Measurements from ENCODE around the gene C2CD2L.
"Not testable (repeated sequence)": the region's sequence is repeated elsewhere in the genome, so short reads cannot be mapped to it uniquely, and the experiment has no call there.

Gene C2CD2L

DNA sequence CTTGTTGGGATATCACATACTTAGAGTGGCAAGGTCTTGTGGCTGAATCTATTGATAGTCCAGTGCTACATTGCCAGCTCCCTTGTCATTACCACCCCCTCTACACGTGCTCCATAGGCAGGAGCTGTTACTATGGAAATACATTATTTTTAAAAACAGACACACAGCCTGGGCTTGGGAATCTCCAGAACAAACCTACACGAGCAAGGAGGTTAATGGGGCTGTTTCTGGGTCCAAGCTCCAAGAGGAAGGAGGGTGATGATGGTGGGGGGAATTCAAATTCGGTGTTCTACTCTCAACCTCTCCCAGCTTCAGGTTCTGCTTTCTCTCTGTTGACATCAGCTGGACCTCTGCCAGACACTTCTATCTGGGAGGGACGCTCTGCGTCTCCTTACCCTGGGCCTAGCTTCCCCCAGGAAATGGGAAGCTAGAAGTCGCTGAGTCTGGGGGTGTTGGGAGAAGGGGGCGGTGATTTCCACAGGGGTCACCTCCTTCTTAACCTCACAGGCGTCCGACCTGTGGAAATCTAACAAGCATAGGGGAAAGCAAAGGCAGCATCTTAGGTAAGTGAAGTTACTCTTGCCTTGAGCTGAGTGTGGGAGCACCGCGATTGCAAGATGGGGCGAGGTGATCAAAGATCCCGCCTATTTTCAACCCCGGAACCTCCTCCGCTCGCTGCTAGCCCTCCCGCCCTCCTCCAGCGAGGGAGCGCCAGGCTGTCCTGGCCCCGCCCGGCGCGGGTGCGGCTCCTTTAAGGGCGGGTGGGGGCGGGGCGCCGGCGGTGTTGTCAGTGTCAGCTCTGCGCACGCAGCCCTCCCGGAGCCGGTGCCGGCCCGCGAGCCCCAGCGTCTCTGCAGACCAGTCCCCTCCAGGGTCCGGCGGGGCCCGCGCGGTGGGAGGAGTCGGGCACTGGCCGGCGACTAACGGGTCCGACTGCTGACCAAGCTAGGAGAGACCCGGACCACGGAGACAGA lies at the start of gene C2CD2L:
Gene C2CD2L (plus strand): TSS at position 781 of the 974 bp plus-strand sequence. CDS start 398 bp downstream, outside the sequence.
- TF ChIP-seq POLR2A (IDR thresholded peaks at IDR 0.05; ENCODE audit: low read length) (peak; percentile 76), GATA1 (IDR thresholded peaks at IDR 0.05; ENCODE audit: low read depth, low read length) (no peak)
- DNase-seq = peak; percentile 97 to 98

DNA sequence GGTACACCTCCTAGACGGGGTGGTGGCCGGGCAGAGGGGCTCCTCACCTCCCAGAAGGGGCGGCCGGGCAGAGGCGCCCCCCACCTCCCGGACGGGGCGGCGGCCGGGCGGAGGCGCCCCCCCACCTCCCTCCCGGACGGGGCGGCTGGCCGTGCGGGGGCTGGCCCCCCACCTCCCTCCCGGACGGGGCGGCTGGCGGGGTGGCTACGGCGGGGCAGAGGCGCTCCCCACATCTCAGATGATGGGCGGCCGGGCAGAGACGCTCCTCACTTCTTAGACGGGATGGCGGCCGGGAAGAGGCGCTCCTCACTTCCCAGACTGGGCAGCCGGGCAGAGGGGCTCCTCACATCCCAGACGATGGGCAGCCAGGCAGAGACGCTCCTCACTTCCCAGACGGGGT lies 48.0 kb upstream of the C2CD2L start:
- not testable (repeated sequence) for DNase-seq

DNA sequence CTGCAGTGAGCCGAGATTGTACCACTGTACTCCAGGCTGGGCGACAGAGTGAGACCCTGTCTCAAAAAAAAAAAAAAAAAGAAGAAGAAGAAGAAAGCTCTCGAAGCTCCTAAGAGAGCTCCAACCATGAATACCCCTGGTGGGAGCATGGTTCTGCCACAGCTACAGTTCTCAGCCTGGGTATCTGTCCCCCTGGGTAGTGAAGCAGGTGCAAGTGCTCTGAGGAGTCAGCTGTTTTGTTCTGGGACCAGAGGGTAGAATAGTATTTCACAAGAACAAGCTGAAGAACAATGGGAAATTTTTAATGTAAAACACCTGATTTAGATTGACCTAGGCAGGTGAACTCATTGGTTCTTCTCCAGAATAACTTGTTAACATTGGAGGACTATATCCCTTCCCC lies 45.9 kb upstream of the C2CD2L start:
- DNase-seq = no peak
- no peak for TF ChIP-seq POLR2A (IDR thresholded peaks at IDR 0.05; ENCODE audit: low read length)
- TF ChIP-seq GATA1 (IDR thresholded peaks at IDR 0.05; ENCODE audit: low read depth, low read length) = no peak

DNA sequence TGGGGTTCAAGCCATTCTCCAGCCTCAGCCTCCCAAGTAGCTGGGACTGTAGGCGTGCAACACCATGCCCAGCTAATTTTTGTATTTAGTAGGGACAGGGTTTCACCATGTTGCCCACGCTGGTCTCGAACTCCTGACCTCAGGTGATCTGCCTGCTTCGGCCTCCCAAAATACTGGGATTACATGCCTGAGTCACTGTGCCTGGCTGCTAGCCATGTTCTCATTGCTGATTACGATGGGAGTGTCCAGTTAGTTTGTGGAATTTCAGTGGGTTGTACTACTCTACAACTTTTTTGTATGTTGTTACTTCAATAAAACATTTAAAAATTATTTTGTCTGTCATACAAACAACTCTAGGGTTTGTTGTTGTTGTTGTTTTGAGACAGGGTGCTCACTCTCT lies 44.4 kb upstream of the C2CD2L start:
- TF ChIP-seq GATA1 (IDR thresholded peaks at IDR 0.05; ENCODE audit: low read depth, low read length) = no peak
- TF ChIP-seq POLR2A (IDR thresholded peaks at IDR 0.05; ENCODE audit: low read length) = no peak
- peak; percentile 86 to 91 for DNase-seq

DNA sequence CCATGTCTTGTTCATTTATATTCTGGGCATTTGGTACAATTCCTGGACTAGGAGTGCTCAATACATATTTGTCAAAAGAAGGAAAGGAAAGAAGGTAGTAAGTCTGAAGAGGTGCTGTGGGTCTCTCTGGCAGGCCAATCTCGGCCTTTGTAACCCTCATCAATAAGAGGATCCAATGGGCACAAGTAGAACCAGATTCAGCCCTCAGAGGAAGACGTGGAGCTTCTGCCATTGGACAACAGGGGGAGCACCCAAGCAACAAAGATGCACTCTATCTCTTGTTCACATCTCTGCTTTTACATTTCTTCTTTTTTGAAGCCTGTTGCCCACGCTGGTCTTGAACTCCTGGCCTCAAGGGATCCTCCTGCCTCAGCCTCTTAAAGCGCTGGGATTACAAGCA lies 41.8 kb upstream of the C2CD2L start:
- peak; percentile 82 to 83 for DNase-seq
- TF ChIP-seq POLR2A (IDR thresholded peaks at IDR 0.05; ENCODE audit: low read length) = no peak
- no peak for TF ChIP-seq GATA1 (IDR thresholded peaks at IDR 0.05; ENCODE audit: low read depth, low read length)

DNA sequence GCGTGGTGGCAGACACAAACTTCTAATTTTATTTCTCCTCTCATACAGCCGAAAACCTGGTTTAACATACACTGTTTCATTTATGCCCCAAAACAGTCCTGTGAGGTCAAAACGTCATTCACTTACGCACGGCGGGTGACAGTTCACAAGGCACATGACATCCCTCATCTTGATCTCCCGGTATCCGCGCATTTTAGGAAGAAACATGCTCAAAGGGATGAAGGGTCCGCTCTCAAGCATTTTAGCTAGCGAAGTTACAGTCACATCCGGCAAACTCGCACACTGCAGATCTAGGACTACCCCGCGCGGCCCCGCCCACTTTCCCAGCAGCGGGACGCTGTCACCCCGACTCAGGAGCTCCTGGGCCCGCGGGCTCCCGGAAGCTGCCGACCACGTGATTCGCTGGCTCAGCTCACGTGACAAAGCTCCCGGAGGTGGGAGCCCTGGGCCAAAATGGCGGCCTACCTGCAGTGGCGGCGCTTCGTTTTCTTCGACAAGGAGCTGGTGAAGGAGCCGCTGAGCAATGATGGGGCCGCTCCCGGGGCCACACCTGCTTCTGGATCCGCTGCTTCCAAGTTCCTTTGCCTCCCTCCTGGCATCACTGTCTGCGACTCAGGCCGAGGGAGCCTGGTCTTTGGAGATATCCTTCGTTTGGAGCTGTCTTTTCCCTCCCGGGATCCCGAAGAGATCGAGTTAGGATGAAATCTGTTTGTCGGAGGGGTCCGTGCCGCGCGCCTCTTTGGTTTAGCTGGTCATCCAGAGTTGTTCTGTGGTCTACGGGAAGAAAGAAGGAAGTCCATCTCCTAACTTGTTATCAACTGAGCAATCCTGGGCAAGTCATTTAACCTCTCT lies 39.5 kb upstream of the C2CD2L start, which contains the start of gene VPS11:
Gene VPS11 (plus strand): TSS at position 448 of the 852 bp plus-strand sequence. CDS start 6 bp downstream, at position 454.
- TF ChIP-seq POLR2A (IDR thresholded peaks at IDR 0.05; ENCODE audit: low read length) (peak; percentile 78), GATA1 (IDR thresholded peaks at IDR 0.05; ENCODE audit: low read depth, low read length) (no peak)
- peak; percentile 98 for DNase-seq

DNA sequence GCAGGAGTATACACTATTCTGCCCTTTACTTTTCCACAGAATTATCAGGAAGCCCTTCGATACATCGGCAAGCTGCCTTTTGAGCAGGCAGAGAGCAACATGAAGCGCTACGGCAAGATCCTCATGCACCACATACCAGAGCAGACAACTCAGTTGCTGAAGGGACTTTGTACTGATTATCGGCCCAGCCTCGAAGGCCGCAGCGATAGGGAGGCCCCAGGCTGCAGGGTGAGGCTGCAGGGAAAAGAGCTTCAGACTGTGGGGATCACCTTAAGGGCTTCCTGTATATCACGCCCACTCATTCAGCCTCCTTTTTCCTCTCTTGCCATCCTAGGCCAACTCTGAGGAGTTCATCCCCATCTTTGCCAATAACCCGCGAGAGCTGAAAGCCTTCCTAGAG lies 29.3 kb upstream of the C2CD2L start:
- DNase-seq = no peak
- TF ChIP-seq GATA1 (IDR thresholded peaks at IDR 0.05; ENCODE audit: low read depth, low read length) = no peak
- no peak for TF ChIP-seq POLR2A (IDR thresholded peaks at IDR 0.05; ENCODE audit: low read length)

DNA sequence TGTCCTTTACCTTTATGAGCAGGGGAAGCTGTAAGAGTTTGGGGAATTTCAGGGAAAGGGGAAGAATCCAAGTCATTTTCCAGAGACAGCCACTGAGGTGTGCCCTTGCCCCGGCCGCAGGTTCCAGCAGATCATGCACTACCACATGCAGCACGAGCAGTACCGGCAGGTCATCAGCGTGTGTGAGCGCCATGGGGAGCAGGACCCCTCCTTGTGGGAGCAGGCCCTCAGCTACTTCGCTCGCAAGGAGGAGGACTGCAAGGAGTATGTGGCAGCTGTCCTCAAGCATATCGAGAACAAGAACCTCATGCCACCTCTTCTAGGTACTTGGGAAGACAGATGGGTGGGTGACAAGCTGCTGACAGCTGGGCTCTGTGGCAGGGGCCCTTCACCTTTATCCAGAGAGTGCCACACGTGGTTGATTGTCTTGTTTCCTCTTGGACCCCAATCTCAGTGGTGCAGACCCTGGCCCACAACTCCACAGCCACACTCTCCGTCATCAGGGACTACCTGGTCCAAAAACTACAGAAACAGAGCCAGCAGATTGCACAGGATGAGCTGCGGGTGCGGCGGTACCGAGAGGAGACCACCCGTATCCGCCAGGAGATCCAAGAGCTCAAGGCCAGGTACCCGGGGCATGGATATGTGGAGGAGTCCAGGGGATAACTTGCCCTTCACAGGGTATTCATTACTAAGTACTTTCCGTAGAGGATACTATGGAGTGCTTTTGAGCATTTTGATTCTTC lies 28.3 kb upstream of the C2CD2L start:
- no peak for DNase-seq
- TF ChIP-seq POLR2A (IDR thresholded peaks at IDR 0.05; ENCODE audit: low read length) (no peak), GATA1 (IDR thresholded peaks at IDR 0.05; ENCODE audit: low read depth, low read length) (no peak)

DNA sequence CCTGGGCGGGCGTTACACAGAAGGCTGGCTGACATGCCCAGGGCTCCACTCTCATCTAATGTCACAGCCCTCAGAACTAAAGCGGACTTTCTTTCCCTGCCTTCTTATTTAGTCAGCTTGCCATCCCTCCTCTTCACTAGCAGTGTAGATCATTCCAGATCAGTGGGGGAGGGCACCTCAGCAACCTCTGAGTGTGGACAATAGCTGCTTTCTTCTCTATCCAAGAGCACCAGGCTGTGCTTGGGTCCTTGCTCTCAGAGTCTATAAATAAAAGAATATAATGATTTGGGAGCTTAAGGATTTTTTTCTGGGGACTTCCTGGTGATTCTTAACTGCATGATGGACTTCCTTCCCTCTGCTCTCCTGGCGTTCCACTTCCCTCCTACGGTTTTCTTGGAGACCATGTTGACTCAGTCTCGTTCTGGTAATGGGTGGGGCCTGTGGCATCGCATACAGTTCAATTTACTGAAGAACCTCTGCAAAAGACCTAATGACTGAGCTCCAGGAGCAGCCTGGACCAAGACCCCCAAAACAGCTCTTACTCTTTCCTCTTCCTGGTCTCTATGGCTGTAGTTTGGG lies 25.4 kb upstream of the C2CD2L start:
- TF ChIP-seq GATA1 (IDR thresholded peaks at IDR 0.05; ENCODE audit: low read depth, low read length) = no peak
- no peak for TF ChIP-seq POLR2A (IDR thresholded peaks at IDR 0.05; ENCODE audit: low read length)
- DNase-seq = no peak

DNA sequence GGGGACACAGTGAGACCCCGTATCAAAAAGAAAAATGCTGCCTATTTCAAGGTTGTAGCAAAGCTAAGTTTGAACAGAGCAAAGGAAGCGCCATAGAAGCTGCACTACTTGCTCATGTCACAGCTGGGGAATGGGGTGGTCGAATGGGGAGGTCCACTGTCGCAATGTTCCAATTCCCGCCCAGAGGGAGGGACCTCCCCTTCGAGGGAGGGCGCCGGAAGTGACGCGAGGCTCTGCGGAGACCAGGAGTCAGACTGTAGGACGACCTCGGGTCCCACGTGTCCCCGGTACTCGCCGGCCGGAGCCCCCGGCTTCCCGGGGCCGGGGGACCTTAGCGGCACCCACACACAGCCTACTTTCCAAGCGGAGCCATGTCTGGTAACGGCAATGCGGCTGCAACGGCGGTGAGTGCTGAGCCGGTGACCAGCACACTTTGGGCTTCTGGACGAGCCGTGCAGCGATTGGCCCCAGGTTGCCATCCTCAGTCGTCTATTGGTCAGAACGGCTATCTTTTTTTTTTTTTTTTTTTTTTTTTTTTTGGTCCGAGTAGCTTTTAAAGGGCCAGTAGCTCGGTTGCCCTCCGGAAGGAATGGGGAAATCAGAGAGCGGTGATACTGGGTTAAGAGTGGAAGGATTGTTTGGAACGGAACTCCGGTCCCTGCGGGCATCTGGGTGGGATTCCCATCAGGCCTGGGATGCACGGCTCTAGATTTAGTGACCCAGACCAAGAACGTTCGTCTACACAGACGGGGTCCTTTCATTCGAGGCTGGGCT lies 22.3 kb upstream of the C2CD2L start, which contains the start of gene HMBS:
Gene HMBS (plus strand): TSS at position 219 of the 774 bp plus-strand sequence. CDS start 153 bp downstream, at position 372.
- peak; percentile 97 for DNase-seq
- TF ChIP-seq POLR2A (IDR thresholded peaks at IDR 0.05; ENCODE audit: low read length) = peak; percentile 87
- TF ChIP-seq GATA1 (IDR thresholded peaks at IDR 0.05; ENCODE audit: low read depth, low read length) = no peak

DNA sequence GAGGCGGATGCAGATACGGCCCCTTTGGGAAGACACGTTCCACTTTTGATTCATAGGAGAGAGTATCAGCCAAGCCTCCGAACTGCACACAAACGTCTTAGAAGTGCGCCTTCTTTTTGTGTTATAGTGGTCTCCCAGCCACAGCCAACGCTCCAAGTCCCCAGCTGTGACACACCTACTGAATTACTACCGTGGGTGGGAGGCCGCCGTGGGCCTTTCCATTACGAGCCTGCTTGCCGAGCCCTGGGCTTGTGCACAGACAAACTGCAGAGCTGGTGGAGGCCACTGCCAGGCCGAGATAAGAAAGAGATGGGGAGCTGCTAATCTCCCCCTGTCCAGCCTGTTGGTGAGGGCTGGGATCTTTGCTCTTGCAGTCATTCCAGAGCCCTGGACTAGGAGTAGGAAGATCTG lies 21.7 kb upstream of the C2CD2L start:
- TF ChIP-seq GATA1 (IDR thresholded peaks at IDR 0.05; ENCODE audit: low read depth, low read length) = peak; percentile 90
- peak; percentile 42 for TF ChIP-seq POLR2A (IDR thresholded peaks at IDR 0.05; ENCODE audit: low read length)

DNA sequence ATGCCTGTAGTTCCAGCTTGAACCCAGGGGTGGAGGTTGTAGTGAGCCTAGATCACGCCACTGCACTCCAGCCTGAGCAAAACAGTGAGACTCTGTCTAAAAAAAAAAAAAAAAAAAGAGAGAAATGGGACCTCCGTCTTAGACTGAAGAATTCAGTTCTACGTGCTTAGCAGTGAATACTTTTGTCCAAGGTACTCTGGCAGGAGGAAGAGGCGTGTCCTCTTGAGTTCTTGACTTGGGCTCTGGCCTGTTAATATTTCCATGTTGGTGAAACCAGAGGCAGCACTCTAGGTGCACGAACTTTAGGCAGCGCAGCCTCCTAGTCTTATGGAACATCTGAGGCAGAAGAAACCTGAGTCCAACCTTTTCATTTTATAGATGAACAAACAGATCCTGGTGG lies 20.0 kb upstream of the C2CD2L start:
- no peak for TF ChIP-seq POLR2A (IDR thresholded peaks at IDR 0.05; ENCODE audit: low read length)
- TF ChIP-seq GATA1 (IDR thresholded peaks at IDR 0.05; ENCODE audit: low read depth, low read length) = no peak
- peak in 1 of 2 experiments; percentile 76 for DNase-seq

More for the DNA sequence above, 21.7 kb upstream of the C2CD2L start:
- DNase-seq = peak; percentile 93 to 96

All from erythroblast (primary cell).